Right lobe of liver (tissue), 4 donors: ENCODE data around the gene AGA.

ENCODE experiments used
- CTCF ChIP-seq, 4 donors: fragments of 200-600 bp in 3 of 4; fragments of 450-650 bp in 1 of 4; IDR thresholded peaks; one replicate each; pipeline versions ENCODE4 v1.5.1 to v1.8.0; 2016 to 2022; ENCODE audit warnings: antibody characterized with exemption in 4 of 4, mild to moderate bottlenecking in 2 of 4
- POLR2A ChIP-seq: fragments of 450-650 bp; IDR thresholded peaks from one replicate; pipeline ENCODE4 v1.6.1; 2017; ENCODE audit warnings: antibody characterized with exemption, mild to moderate bottlenecking
- donor health status: DM: no; HTN: no; CAD: no.
- donor health status: DM: no; HTN: no; CAD: no.
- donor health status: DM: no; HTN: yes; CAD: no.

GRCh38 chr4:177490769-177491168 is 48.5 kb upstream of the AGA start:
- TF ChIP-seq CTCF (IDR thresholded peaks at IDR 0.05) (no peak), POLR2A (no peak)
